ENCODE data around the gene CNTN1. TPM values are rescaled to one million over a fixed set of nuclear protein-coding genes. Genes with fewer than 3 reads are reported as not detected.
A peak's percentile ranks its signal among the peaks of the same experiment; 100 is the strongest.

CNTN1 gene
- total and polyA plus RNA-seq, 2 of the 8 experiments (the other 6 are each of a cell fraction or from before 2014, with no cell fraction given): 7.2 to 21.8 TPM

DNA sequence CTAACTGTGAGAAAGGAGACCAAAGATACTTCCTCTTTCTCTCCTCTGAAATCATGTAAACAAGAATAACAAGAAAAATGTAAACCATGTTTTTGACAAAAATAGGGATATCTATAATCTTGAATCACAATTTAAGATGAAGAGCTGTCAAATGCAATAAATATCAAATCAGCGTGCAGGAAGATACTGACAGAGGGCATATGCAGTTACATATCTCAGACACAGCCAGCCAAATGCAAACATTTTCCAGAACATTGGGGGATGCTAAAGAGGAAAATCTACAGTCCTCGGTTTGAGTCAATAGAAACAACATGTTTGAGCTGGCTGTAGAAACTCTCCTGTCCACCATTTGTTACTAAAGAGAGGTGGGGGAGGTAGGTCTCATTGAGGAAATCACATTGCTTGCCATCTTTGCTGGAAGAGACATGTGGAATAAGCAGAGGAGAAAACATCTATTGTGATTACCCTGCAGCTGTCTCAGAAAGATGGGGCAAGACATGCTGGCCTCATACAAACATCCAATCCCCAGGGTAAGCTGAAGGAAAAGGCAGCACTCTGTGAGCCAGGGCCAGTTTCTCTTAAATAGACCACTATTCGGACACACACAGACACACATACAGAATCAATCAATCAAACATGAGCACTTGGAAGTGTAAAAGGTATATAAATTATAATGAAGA is 43.5 kb downstream of the CNTN1 start:
- Histone ChIP-seq H3K4me1 (replicated peaks in 1 of 4; ENCODE audit: control insufficient read depth in 3 of 4, insufficient read depth in 4 of 4, low read length in 3 of 4) (peaks cover 0 to 7% (median 4%) of the 10 kb centered on the region in 4 experiments; a peak in 3 of 7 replicates), H2BK12ac (ENCODE audit: low read depth, low read length) (no peak overlapping the region), H2BK20ac (ENCODE audit: low read length) (no peak overlapping the region; the same call in 1 of the 2 replicates), H3K9ac (replicated peaks in 1 of 4; ENCODE audit: extremely low read depth in 1 of 4, low read depth in 3 of 4, low read length in 3 of 4) (no peak overlapping the region), H3K56ac (replicated peaks; ENCODE audit: insufficient read length, low read depth, low read length) (no peak overlapping the region), H3K23me2 (ENCODE audit: low read depth, low read length) (no peaks in the 10 kb centered on the region), H3K23ac (ENCODE audit: insufficient read length) (no peak overlapping the region), H2BK15ac (ENCODE audit: low read length) (no peak overlapping the region), H3K79me1 (ENCODE audit: low read depth, low read length) (no peaks in the 10 kb centered on the region), H3K79me2 (ENCODE audit: control insufficient read depth in 1 of 2, insufficient read depth in 2 of 2, low read length in 2 of 2) (no peaks in the 10 kb centered on the region), H2BK5ac (ENCODE audit: low read depth, low read length) (no peak overlapping the region), H3K18ac (ENCODE audit: extremely low read depth, low read length) (no peak overlapping the region), H2AK5ac (ENCODE audit: low read depth, low read length) (no peak overlapping the region), H3K4me3 (ENCODE audit: extremely low read depth in 1 of 4, insufficient read depth in 2 of 4, low read depth in 3 of 4, low read length in 4 of 4) (no peak overlapping the region), H3K9me3 (ENCODE audit: insufficient read depth in 2 of 2, low read depth in 1 of 2, low read length in 1 of 2) (peaks cover 0 to 3% of the 10 kb centered on the region in 2 experiments; a peak in 1 of 4 replicates), H4K8ac (ENCODE audit: extremely low read depth, insufficient read depth, low read length) (no peak overlapping the region), H3K4me2 (ENCODE audit: insufficient read depth in 1 of 2, low read depth in 2 of 2, low read length in 2 of 2) (no peak overlapping the region), H3K14ac (ENCODE audit: insufficient read length) (no peak overlapping the region), H4K5ac (ENCODE audit: insufficient read length, low read depth, low read length) (no peak overlapping the region), H3K36me3 (ENCODE audit: control insufficient read depth in 2 of 4, insufficient read depth in 4 of 4, low read length in 3 of 4) (no peaks in the 10 kb centered on the region), H3K4ac (replicated peaks; ENCODE audit: insufficient read length, low read depth, low read length) (no peak overlapping the region), H4K20me1 (replicated peaks in 1 of 2; ENCODE audit: control insufficient read depth in 1 of 2, insufficient read depth in 2 of 2, low read length in 2 of 2) (no peaks in the 10 kb centered on the region), H3K27me3 (replicated peaks in 1 of 4; ENCODE audit: control insufficient read depth in 3 of 4, extremely low read depth in 1 of 4, insufficient read depth in 3 of 4, low read length in 3 of 4) (no peaks in the 10 kb centered on the region), H4K91ac (replicated peaks; ENCODE audit: insufficient read length, low read length) (no peak overlapping the region), H3K27ac (ENCODE audit: low read depth, low read length) (no peak overlapping the region), H2AFZ (ENCODE audit: low read length) (0 out of 2 replicates have a peak overlapping the region, but pooled peaks have one; percentile 65), H2BK120ac (replicated peaks; ENCODE audit: low read depth, low read length) (no peak overlapping the region)
- TF ChIP-seq GTF2F1 (IDR thresholded peaks at IDR 0.05; ENCODE audit: borderline replicate concordance, low read depth, low read length) (no peak), EP300 (IDR thresholded peaks at IDR 0.05; ENCODE audit: borderline replicate concordance in 1 of 2, low read depth in 2 of 2, low read length in 2 of 2) (no peak), MAFK (IDR thresholded peaks at IDR 0.05; ENCODE audit: low read depth, low read length) (no peak), KDM5A (IDR thresholded peaks at IDR 0.05; ENCODE audit: low read length) (no peak)
- ChIA-PET POLR2A (ENCODE audit: partially characterized antibody) (interaction anchor here (1.3 kb wide), 1 partner anchor 191 kb away, joined by 3 read pairs; no protein-coding TSS in a partner anchor), CTCF (ENCODE audit: partially characterized antibody) (interaction anchor here (1.2 kb wide), 1 partner anchor 8 kb away, joined by 3 read pairs; no protein-coding TSS in a partner anchor)
- FAIRE-seq (no peak), DNase-seq (ENCODE audit: low read depth in 1 of 2, low spot score in 2 of 2) (no peak)
- WGBS, 2 experiments (ENCODE audit: extremely low coverage in 1 of 2, insufficient coverage in 1 of 2, insufficient read length in 1 of 2, insufficient replicate concordance in 2 of 2, low coverage in 1 of 2, low lambda C conversion rate in 2 of 2, missing lambda C conversion rate in 1 of 2): 80% methylated on average over 3 of the region's 3 CpGs; no CpG with 5 or more reads in 1 of the 2 experiments

Measured in H1 (cell line).